Measurements from ENCODE around the gene AMZ2.

Gene AMZ2

DNA sequence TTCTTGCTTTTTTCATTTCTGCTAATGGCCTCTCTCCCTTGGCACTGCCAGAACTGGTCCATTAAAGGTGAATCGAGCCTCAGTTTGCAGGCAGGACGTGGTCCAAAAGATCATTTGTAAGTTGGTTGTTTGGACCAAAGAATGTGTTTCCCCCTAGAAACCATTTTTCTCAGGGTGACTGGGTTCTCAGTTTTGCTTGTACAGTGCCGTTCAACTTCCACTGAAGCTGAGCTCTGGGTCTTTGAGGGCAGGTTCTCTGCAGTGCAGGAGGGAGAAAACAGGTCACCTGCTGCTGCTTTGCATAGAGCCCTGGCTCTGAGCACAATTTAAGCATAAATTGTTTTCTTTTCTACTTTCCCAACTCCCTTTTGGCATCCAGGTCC, 9.0 kb upstream of the AMZ2 start:
- no peaks in the 10 kb centered on the region for H3K27me3 ChIP-seq (ENCODE audit: insufficient read depth, low read length)
- TF ChIP-seq EZH2 (IDR thresholded peaks at IDR 0.05; ENCODE audit: borderline replicate concordance, low read length): no peak
- TF ChIP-seq, protein P1, sequence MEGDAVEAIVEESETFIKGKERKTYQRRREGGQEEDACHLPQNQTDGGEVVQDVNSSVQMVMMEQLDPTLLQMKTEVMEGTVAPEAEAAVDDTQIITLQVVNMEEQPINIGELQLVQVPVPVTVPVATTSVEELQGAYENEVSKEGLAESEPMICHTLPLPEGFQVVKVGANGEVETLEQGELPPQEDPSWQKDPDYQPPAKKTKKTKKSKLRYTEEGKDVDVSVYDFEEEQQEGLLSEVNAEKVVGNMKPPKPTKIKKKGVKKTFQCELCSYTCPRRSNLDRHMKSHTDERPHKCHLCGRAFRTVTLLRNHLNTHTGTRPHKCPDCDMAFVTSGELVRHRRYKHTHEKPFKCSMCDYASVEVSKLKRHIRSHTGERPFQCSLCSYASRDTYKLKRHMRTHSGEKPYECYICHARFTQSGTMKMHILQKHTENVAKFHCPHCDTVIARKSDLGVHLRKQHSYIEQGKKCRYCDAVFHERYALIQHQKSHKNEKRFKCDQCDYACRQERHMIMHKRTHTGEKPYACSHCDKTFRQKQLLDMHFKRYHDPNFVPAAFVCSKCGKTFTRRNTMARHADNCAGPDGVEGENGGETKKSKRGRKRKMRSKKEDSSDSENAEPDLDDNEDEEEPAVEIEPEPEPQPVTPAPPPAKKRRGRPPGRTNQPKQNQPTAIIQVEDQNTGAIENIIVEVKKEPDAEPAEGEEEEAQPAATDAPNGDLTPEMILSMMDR (IDR thresholded peaks at IDR 0.05; ENCODE audit: low read length): no peak
- peak overlapping the region; percentile 75; the same call in 1 of the 2 replicates for H3K9ac ChIP-seq (ENCODE audit: low read length)
- H3K9me3 ChIP-seq (ENCODE audit: low read length): no peaks in the 10 kb centered on the region
- no peaks in the 10 kb centered on the region for H4K20me1 ChIP-seq (ENCODE audit: insufficient read depth, low read length)
- H2AFZ ChIP-seq (ENCODE audit: low read length): no peak overlapping the region
- no peaks in the 10 kb centered on the region for H3K9me2 ChIP-seq (ENCODE audit: low read depth, low read length)
- peak overlapping the region; percentile 71 for H3K4me2 ChIP-seq (ENCODE audit: low read length)
- no peaks in the 10 kb centered on the region for H3K79me2 ChIP-seq (ENCODE audit: insufficient read depth, low read length)
- H3K4me3 ChIP-seq (ENCODE audit: low read depth, low read length, poor library complexity, severe bottlenecking): peak overlapping the region; percentile 51
- H3K27ac ChIP-seq (ENCODE audit: low read depth, low read length, poor library complexity, severe bottlenecking): peak overlapping the region; percentile 99
- peaks cover 65% of the 10 kb centered on the region for H3K4me1 ChIP-seq (ENCODE audit: insufficient read depth, low read length, severe bottlenecking)
- H3F3A ChIP-seq (ENCODE audit: insufficient read depth, low read length): peaks cover 6% of the 10 kb centered on the region; the same call in 1 of the 2 replicates
- no peaks in the 10 kb centered on the region for H3K36me3 ChIP-seq (ENCODE audit: insufficient read depth, low read length)

DNA sequence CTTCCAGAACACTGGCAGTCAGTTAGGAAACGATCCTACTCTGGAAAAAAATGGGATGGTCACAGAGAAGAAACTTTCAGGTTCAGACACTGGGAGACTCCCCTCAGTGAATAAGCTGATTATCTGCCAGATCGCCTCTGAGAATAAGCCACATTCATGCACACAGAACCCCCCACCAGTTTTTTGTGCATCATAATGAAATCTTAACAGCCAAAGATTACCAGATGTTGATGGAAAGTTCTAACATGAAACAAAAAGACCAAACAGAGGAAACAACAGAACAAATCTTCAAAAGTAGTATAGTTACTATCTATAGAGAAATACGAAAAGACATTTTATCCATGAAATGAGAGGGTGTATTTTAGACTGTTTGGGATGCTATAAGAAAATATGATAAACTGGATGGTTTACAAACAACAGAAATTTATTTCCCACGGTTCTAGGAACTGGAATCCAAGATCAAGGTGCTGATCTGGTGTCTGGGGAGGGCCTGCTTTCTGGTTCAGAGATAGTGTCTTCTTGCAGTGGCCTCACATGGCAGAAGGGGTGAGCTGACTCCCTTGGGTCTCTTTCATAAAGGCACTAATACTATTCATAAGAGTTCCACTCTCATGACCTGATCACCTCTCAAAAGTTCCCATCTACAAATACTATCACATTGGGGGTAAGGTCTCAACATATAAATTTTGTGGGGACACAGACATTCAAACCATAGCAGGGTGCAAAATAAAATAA, 8.0 kb upstream of the AMZ2 start:
- TF ChIP-seq, protein P1 (IDR thresholded peaks at IDR 0.05; ENCODE audit: low read length): no peak
- no peak for TF ChIP-seq EZH2 (IDR thresholded peaks at IDR 0.05; ENCODE audit: borderline replicate concordance, low read length)
- Histone ChIP-seq H2AFZ (ENCODE audit: low read length) (no peak overlapping the region), H4K20me1 (ENCODE audit: insufficient read depth, low read length) (no peaks in the 10 kb centered on the region), H3K27ac (ENCODE audit: low read depth, low read length, poor library complexity, severe bottlenecking) (peak overlapping the region; percentile 99), H3K27me3 (ENCODE audit: insufficient read depth, low read length) (no peaks in the 10 kb centered on the region), H3F3A (ENCODE audit: insufficient read depth, low read length) (peaks cover 6% of the 10 kb centered on the region; the same call in 1 of the 2 replicates), H3K4me2 (ENCODE audit: low read length) (peak overlapping the region; percentile 71), H3K9me3 (ENCODE audit: low read length) (no peaks in the 10 kb centered on the region), H3K4me1 (ENCODE audit: insufficient read depth, low read length, severe bottlenecking) (peaks cover 62% of the 10 kb centered on the region), H3K4me3 (ENCODE audit: low read depth, low read length, poor library complexity, severe bottlenecking) (no peak overlapping the region), H3K9ac (ENCODE audit: low read length) (peak overlapping the region; percentile 75), H3K36me3 (ENCODE audit: insufficient read depth, low read length) (no peaks in the 10 kb centered on the region), H3K79me2 (ENCODE audit: insufficient read depth, low read length) (no peaks in the 10 kb centered on the region), H3K9me2 (ENCODE audit: low read depth, low read length) (no peaks in the 10 kb centered on the region)

DNA sequence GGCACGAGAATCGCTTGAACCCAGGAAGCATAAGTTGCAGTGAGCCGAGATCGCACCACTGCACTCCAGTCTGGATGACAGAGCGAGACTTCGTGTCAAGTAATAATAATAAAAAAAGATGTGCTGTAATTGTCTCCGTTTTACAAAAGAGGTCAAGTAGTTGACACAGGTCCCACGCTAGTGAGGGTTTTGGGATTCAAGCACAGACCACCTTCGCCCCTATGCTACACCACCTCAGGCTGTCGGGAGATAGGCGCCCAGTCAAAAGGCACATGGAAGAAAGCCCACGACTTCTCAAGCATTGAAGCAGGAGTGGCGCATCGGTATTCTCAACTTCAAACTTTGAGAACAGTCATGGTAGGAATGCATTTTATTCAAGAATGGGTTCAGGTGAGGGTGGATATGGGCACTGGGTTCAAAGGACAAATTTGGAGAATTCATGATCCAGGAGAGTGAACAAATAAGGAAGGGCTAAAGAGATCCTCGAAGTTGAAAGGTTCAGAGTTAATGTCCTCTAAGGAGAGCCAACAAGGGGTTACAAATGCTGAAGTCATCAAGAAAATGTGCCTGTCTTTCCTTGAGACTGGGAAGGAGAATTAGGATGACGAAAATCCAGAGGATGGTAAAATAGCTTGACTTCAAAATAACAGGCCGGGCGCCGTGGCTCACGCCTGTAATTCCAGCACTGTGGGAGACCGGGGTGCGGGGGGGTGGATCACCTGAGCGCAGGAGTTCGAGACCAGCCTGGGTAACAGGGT, 1.4 kb upstream of the AMZ2 start:
- H3K9ac ChIP-seq (ENCODE audit: low read length): peak overlapping the region; percentile 88
- H3K9me3 ChIP-seq (ENCODE audit: low read length): no peaks in the 10 kb centered on the region
- no peak for TF ChIP-seq EZH2 (IDR thresholded peaks at IDR 0.05; ENCODE audit: borderline replicate concordance, low read length)
- TF ChIP-seq, protein P1 (IDR thresholded peaks at IDR 0.05; ENCODE audit: low read length): no peak
- peak overlapping the region; percentile 69 for H3K27ac ChIP-seq (ENCODE audit: low read depth, low read length, poor library complexity, severe bottlenecking)
- H4K20me1 ChIP-seq (ENCODE audit: insufficient read depth, low read length): no peaks in the 10 kb centered on the region
- peak overlapping the region; percentile 95 for H3K4me2 ChIP-seq (ENCODE audit: low read length)
- peaks cover 53% of the 10 kb centered on the region for H3K4me1 ChIP-seq (ENCODE audit: insufficient read depth, low read length, severe bottlenecking)
- peaks cover 5% of the 10 kb centered on the region; the same call in 1 of the 2 replicates for H3F3A ChIP-seq (ENCODE audit: insufficient read depth, low read length)
- no peaks in the 10 kb centered on the region for H3K79me2 ChIP-seq (ENCODE audit: insufficient read depth, low read length)
- peaks cover 16% of the 10 kb centered on the region for H3K36me3 ChIP-seq (ENCODE audit: insufficient read depth, low read length)
- H3K4me3 ChIP-seq (ENCODE audit: low read depth, low read length, poor library complexity, severe bottlenecking): peak overlapping the region; percentile 89
- H3K9me2 ChIP-seq (ENCODE audit: low read depth, low read length): no peaks in the 10 kb centered on the region
- H3K27me3 ChIP-seq (ENCODE audit: insufficient read depth, low read length): no peaks in the 10 kb centered on the region
- no peak overlapping the region for H2AFZ ChIP-seq (ENCODE audit: low read length)

Measured in OCI-LY1 (cell line).